ENCODE measurements around the gene HS3ST6.
"Not testable (repeated sequence)": the region's sequence is repeated elsewhere in the genome, so short reads cannot be mapped to it uniquely, and the experiment has no call there.

HS3ST6 gene

GRCh38 chr16:1924095-1924494 is 5.9 kb upstream of the HS3ST6 start:
- no peak for DNase-seq

- DNase-seq: no peak
Measured at GRCh38 chr16:1923299-1924034, 5.3 kb upstream of the HS3ST6 start.

GRCh38 chr16:1922357-1922756 is 4.1 kb upstream of the HS3ST6 start:
- DNase-seq: no peak

GRCh38 chr16:1920727-1921171 is 2.5 kb upstream of the HS3ST6 start:
- DNase-seq: no peak

GRCh38 chr16:1920122-1920521 is 1.9 kb upstream of the HS3ST6 start:
- DNase-seq: not testable (repeated sequence)

- no peak for DNase-seq
Measured at GRCh38 chr16:1919327-1919998, 1.2 kb upstream of the HS3ST6 start.

GRCh38 chr16:1917665-1918350 is 407 bp downstream of the HS3ST6 start:
- DNase-seq: no peak

- no peak for DNase-seq
Measured at GRCh38 chr16:1917056-1917664, 1.1 kb downstream of the HS3ST6 start.

GRCh38 chr16:1916640-1916990 is 1.6 kb downstream of the HS3ST6 start:
- DNase-seq: no peak

- DNase-seq: no peak
Measured at GRCh38 chr16:1915732-1916639, 2.2 kb downstream of the HS3ST6 start.

- no peak for DNase-seq
Measured at GRCh38 chr16:1914988-1915387, 3.2 kb downstream of the HS3ST6 start.

- no peak for DNase-seq
Measured at GRCh38 chr16:1914084-1914608, 4.1 kb downstream of the HS3ST6 start.

- no peak for DNase-seq
Measured at GRCh38 chr16:1913327-1914083, 4.7 kb downstream of the HS3ST6 start.

GRCh38 chr16:1912215-1912543 is 6.0 kb downstream of the HS3ST6 start:
- no peak for DNase-seq

GRCh38 chr16:1911467-1912214 is 6.6 kb downstream of the HS3ST6 start:
- no peak for DNase-seq

- no peak for DNase-seq
Measured at GRCh38 chr16:1909561-1910231, 8.5 kb downstream of the HS3ST6 start.

- no peak for DNase-seq
Measured at GRCh38 chr16:1908983-1909382, 9.2 kb downstream of the HS3ST6 start.

GRCh38 chr16:1908184-1908583 is 10.0 kb downstream of the HS3ST6 start:
- DNase-seq: no peak

- no peak for DNase-seq
Measured at GRCh38 chr16:1907226-1907860, 10.9 kb downstream of the HS3ST6 start.

- no peak for DNase-seq
Measured at GRCh38 chr16:1906846-1907165, 11.4 kb downstream of the HS3ST6 start.

Measured in stimulated activated CD4-positive, alpha-beta T cell treated with anti-CD3 and anti-CD28 coated beads, Interleukin-4, amount 100 ng/mL, for 4 hours (primary cell).